ENCODE data around the gene FHIT.

- TF ChIP-seq ZNF274 (IDR thresholded peaks at IDR 0.05; ENCODE audit: low read depth, low read length) (no peak), YY1 (IDR thresholded peaks at IDR 0.05; ENCODE audit: insufficient read depth, insufficient read length) (no peak)
These were observed 576.4 kb downstream of the FHIT start for GRCh38 chr3:60674870-60675269.
